HUES64 (cell line): ENCODE measurements around the gene KPNA4.
A peak's percentile ranks its signal among the peaks of the same experiment; 100 is the strongest.

ENCODE experiments used
- H3K27ac ChIP-seq: 2 replicates; pipeline ENCODE4 v1.7.0; 2013; ENCODE audit warnings: low read depth, low read length, inconsistent platforms
- H3K27me3 ChIP-seq: 2 replicates; pipeline ENCODE4 v1.6.1; 2013; ENCODE audit warnings: mild to moderate bottlenecking, low read length; ENCODE audit not compliant: insufficient read depth
- H3K36me3 ChIP-seq: 2 replicates; pipeline ENCODE4 v1.6.1; 2013; ENCODE audit warnings: mild to moderate bottlenecking, low read length; ENCODE audit not compliant: insufficient read depth
- H3K4me1 ChIP-seq: 2 replicates; pipeline ENCODE4 v1.6.1; 2013; ENCODE audit warnings: mild to moderate bottlenecking, low read length, moderate library complexity; ENCODE audit not compliant: insufficient read depth
- H3K4me3 ChIP-seq: 2 replicates; pipeline ENCODE4 v1.5.1; 2013; ENCODE audit warnings: mild to moderate bottlenecking, low read length, moderate library complexity
- H3K9ac ChIP-seq: 2 replicates; pipeline ENCODE4 v1.6.1; 2013; ENCODE audit warnings: mild to moderate bottlenecking, low read depth, low read length
- H3K9me3 ChIP-seq: 2 replicates; pipeline ENCODE4 v1.6.1; 2013; ENCODE audit warnings: low read depth, low read length; ENCODE audit not compliant: insufficient read depth
- WGBS: fragments of 150-250, 120-280 bp; methylation state at CpG from one replicate; pipeline ENCODE4 v1.1.7; 2013; ENCODE audit warnings: missing lambda C conversion rate; 5-methylcytosine and 5-hydroxymethylcytosine counted together

The KPNA4 gene

DNA sequence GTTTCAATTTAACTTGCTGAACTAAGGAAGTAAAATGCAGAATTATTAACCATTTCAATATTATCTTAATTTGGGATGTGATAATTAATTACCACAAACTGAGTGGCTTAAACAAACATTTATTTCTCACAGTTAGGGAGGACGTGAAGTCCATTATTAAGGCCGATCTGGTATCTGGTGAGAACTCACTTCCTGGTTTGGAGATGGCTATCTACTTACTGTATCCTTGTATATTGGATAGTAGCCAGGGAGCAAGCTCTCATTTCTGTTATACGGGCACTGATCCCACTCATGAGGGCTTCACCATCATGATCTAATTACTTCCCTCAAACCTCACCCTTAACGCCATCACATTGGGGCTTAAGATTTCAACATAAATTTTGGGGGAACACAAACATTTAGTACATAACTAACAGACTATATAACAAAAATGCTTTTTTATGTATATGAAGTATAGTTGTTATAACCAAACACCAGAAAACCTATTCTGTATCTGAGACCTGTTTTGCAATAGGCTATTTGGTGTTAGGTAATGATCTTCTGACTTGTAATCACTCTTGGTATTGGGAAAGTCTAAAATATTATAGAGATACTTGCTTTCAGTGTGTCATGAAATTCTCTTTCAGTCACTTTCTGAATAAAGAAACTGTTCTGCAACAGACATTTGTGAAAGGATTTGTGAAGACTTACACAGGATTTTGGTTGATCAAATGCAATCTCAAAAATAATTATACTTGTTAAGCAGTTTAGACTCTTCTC, 4.7 kb upstream of the KPNA4 start:
- Histone ChIP-seq H3K36me3 (peaks cover 16% of the 10 kb centered on the region; the same call in 1 of the 2 replicates), H3K9ac (no peak overlapping the region), H3K4me1 (0 out of 2 replicates have a peak, but pooled peaks cover 8% of the 10 kb centered on the region), H3K9me3 (0 out of 2 replicates have a peak, but pooled peaks cover 2% of the 10 kb centered on the region), H3K27ac (no peak overlapping the region), H3K27me3 (no peaks in the 10 kb centered on the region), H3K4me3 (no peak overlapping the region)
- WGBS, result 95% methylated on average over 4 of the region's 4 CpGs

GRCh38 chr3:160568989-160569388, 3.6 kb upstream of the KPNA4 start:
- Histone ChIP-seq H3K36me3 (peaks cover 16% of the 10 kb centered on the region; the same call in 1 of the 2 replicates), H3K9me3 (0 out of 2 replicates have a peak, but pooled peaks cover 2% of the 10 kb centered on the region), H3K9ac (no peak overlapping the region), H3K27ac (no peak overlapping the region), H3K27me3 (no peaks in the 10 kb centered on the region), H3K4me3 (no peak overlapping the region), H3K4me1 (peaks cover 9% of the 10 kb centered on the region; the same call in 1 of the 2 replicates)
- 92% methylated on average over 9 of the region's 10 CpGs for WGBS

GRCh38 chr3:160567774-160568173, 2.4 kb upstream of the KPNA4 start:
- Histone ChIP-seq H3K4me3 (no peak overlapping the region), H3K4me1 (peaks cover 21% of the 10 kb centered on the region), H3K27ac (no peak overlapping the region), H3K36me3 (peaks cover 25% of the 10 kb centered on the region), H3K27me3 (no peaks in the 10 kb centered on the region), H3K9me3 (0 out of 2 replicates have a peak, but pooled peaks cover 2% of the 10 kb centered on the region), H3K9ac (no peak overlapping the region)
- WGBS, result 90% methylated on average over 3 of the region's 3 CpGs

GRCh38 chr3:160566499-160566898, 1.1 kb upstream of the KPNA4 start:
- Histone ChIP-seq H3K4me1 (peaks cover 23% of the 10 kb centered on the region), H3K9ac (peak overlapping the region; percentile 80; the same call in 1 of the 2 replicates), H3K27ac (no peak overlapping the region), H3K27me3 (no peaks in the 10 kb centered on the region), H3K36me3 (peaks cover 32% of the 10 kb centered on the region), H3K9me3 (0 out of 2 replicates have a peak, but pooled peaks cover 2% of the 10 kb centered on the region), H3K4me3 (peak overlapping the region; percentile 95)
- WGBS, result 26% methylated on average over 9 of the region's 10 CpGs

GRCh38 chr3:160564949-160565441, 376 bp downstream of the KPNA4 start:
- Histone ChIP-seq H3K9ac (peak overlapping the region; percentile 85), H3K36me3 (peaks cover 32% of the 10 kb centered on the region), H3K27me3 (no peaks in the 10 kb centered on the region), H3K9me3 (0 out of 2 replicates have a peak, but pooled peaks cover 2% of the 10 kb centered on the region), H3K4me1 (peaks cover 23% of the 10 kb centered on the region), H3K27ac (peak overlapping the region; percentile 92), H3K4me3 (peak overlapping the region; percentile 95)
- WGBS, result under 1% methylated on average over 62 of the region's 62 CpGs

DNA sequence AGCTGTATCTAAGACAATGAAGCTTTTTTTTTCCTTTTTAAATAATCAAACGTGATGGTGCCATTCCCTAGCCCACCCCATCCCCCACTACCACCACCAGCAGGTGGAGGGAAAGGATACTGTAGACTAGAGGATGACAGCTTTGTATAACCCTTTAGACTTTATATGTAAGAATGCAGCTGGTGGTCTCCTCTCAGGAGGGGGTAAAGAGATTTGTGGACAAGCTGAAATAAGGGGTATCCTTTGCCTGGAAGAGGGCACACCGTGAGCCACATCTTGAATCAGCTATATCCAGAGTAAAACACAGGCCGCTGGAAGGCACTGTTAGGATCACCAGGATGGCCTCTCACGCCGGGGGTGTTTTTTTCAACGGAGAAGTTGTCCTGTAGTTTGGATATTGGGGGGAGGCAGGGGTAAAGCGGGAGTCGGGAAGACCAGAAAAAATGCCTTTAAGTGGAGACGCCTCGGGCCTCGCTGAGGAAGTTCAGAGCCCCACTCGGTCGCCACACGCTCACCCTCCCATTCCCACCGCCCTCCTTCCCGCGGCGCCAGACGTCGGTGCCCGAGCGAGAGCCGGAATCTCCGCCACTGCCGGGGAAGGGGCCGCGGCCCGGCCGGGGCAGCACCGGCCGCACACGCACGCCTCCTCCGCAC, 986 bp downstream of the KPNA4 start:
- Histone ChIP-seq H3K36me3 (peaks cover 29% of the 10 kb centered on the region), H3K4me1 (peaks cover 23% of the 10 kb centered on the region), H3K4me3 (peak overlapping the region; percentile 95), H3K9ac (peak overlapping the region; percentile 85), H3K27ac (peak overlapping the region; percentile 63), H3K9me3 (0 out of 2 replicates have a peak, but pooled peaks cover 2% of the 10 kb centered on the region), H3K27me3 (no peaks in the 10 kb centered on the region)
- WGBS, result under 1% methylated on average over 33 of the region's 34 CpGs

DNA sequence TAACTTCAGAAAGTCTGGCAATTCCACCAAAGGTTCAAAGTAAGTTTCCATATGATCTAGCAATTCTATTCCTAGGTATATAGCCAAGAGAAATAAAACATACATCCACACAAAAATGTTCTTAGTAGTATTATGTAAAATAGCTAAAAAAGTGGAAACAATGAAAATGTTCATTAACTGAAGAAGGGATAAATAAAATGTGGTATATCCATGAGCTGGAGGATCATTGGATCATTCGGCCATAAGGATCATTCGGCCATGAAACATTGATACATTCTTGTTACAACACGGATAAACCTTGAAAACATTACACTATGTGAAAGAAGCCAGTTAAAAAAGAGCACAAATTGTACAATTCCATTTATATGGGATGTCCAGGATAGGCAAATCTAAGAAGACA, 2.4 kb downstream of the KPNA4 start:
- WGBS, result 89% methylated on average over 3 of the region's 3 CpGs
- Histone ChIP-seq H3K4me3 (peak overlapping the region; percentile 95; the same call in 1 of the 2 replicates), H3K4me1 (peaks cover 23% of the 10 kb centered on the region), H3K9me3 (no peaks in the 10 kb centered on the region), H3K27ac (no peak overlapping the region), H3K36me3 (peaks cover 16% of the 10 kb centered on the region), H3K27me3 (no peaks in the 10 kb centered on the region), H3K9ac (no peak overlapping the region)

- Histone ChIP-seq H3K36me3 (peaks cover 6% of the 10 kb centered on the region; the same call in 1 of the 2 replicates), H3K27ac (no peak overlapping the region), H3K4me3 (no peak overlapping the region), H3K27me3 (no peaks in the 10 kb centered on the region), H3K4me1 (peaks cover 25% of the 10 kb centered on the region), H3K9me3 (no peaks in the 10 kb centered on the region), H3K9ac (no peak overlapping the region)
- WGBS, result 100% methylated on average over 1 of the region's 2 CpGs
These were observed 7.8 kb downstream of the KPNA4 start for GRCh38 chr3:160557571-160557970.

DNA sequence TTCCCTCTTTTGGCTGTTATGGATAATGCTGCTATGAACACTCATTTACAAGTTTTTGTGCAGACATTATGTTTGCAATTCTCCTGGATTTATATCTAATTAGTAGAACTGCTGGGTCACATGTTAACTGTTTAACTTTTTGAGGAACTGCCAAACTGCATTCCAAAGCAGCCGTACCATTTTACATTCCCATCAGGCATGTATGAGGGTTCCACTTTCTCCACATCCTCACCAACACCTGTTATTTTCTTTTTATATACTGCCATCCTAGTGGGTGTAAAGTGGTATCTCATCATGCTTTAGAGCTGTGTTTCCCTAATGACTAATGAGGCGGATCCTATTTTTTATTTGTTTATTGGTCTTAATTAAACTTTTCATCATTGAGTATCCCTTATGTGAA, 9.2 kb downstream of the KPNA4 start:
- H3K9me3 ChIP-seq, result peaks cover 5% of the 10 kb centered on the region; the same call in 1 of the 2 replicates
- no peaks in the 10 kb centered on the region for H3K27me3 ChIP-seq
- H3K4me1 ChIP-seq, result peaks cover 26% of the 10 kb centered on the region
- no peak overlapping the region for H3K4me3 ChIP-seq
- H3K36me3 ChIP-seq, result peaks cover 5% of the 10 kb centered on the region; the same call in 1 of the 2 replicates
- 100% methylated on average over 2 of the region's 2 CpGs for WGBS
- H3K27ac ChIP-seq, result no peak overlapping the region
- H3K9ac ChIP-seq, result no peak overlapping the region

GRCh38 chr3:160554980-160555379, 10.4 kb downstream of the KPNA4 start:
- Histone ChIP-seq H3K27ac (no peak overlapping the region), H3K4me1 (peaks cover 26% of the 10 kb centered on the region), H3K27me3 (no peaks in the 10 kb centered on the region), H3K36me3 (peaks cover 17% of the 10 kb centered on the region; the same call in 1 of the 2 replicates), H3K9ac (no peak overlapping the region), H3K4me3 (no peak overlapping the region), H3K9me3 (peaks cover 16% of the 10 kb centered on the region; the same call in 1 of the 2 replicates)
- WGBS, result 95% methylated on average over 3 of the region's 3 CpGs

GRCh38 chr3:160553827-160554226, 11.5 kb downstream of the KPNA4 start:
- Histone ChIP-seq H3K27ac (no peak overlapping the region), H3K9ac (no peak overlapping the region), H3K36me3 (peaks cover 26% of the 10 kb centered on the region; the same call in 1 of the 2 replicates), H3K9me3 (peaks cover 26% of the 10 kb centered on the region; the same call in 1 of the 2 replicates), H3K4me1 (peaks cover 26% of the 10 kb centered on the region), H3K27me3 (no peaks in the 10 kb centered on the region), H3K4me3 (0 out of 2 replicates have a peak overlapping the region, but pooled peaks have one; percentile 0)
- no CpG with 5 or more reads among the region's 1 CpG for WGBS
